ENCODE measurements around the gene SMAD2. TPM values are rescaled to one million over a fixed set of nuclear protein-coding genes. Genes with fewer than 3 reads are reported as not detected.
A peak's percentile ranks its signal among the peaks of the same experiment; 100 is the strongest.

SMAD2 gene
- total and polyA plus RNA-seq, 2 of the 8 experiments (the other 6 are each of a cell fraction or from before 2014, with no cell fraction given) = 28.4 to 124 TPM

DNA sequence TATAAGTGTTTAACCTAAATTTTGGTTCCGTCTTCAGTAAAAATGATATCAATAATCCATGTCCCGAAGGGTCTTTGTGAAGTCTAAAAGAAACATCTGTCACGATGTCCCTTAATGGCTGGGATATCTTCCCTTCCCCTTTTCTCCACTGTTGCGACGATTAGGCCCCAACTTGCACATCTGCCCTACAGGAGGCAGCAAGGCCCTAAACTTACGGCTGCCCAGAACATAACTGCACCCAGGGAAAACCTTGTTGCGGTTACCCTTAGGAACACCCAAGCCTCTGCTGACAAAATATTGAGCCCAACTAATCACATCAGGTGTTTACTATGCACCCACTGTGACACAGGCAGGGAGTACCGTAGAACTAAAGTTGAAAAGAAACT is 1.3 kb upstream of the SMAD2 start:
- Histone ChIP-seq H4K91ac (replicated peaks; ENCODE audit: insufficient read length, low read length) (no peak overlapping the region), H3K4me2 (ENCODE audit: insufficient read depth in 1 of 2, low read depth in 2 of 2, low read length in 2 of 2) (peak overlapping the region; percentile 58 to 71), H3K9ac (replicated peaks in 1 of 4; ENCODE audit: extremely low read depth in 1 of 4, low read depth in 3 of 4, low read length in 3 of 4) (peak overlapping the region in 2 of 4 experiments; percentile 85 to 90; a peak in 3 of 7 replicates), H3K23ac (ENCODE audit: insufficient read length) (no peak overlapping the region), H3K79me2 (ENCODE audit: control insufficient read depth in 1 of 2, insufficient read depth in 2 of 2, low read length in 2 of 2) (peaks cover 11 to 31% of the 10 kb centered on the region in 2 experiments), H4K8ac (ENCODE audit: extremely low read depth, insufficient read depth, low read length) (no peak overlapping the region), H3K9me3 (ENCODE audit: insufficient read depth in 2 of 2, low read depth in 1 of 2, low read length in 1 of 2) (no peaks in the 10 kb centered on the region), H3K18ac (ENCODE audit: extremely low read depth, low read length) (0 out of 2 replicates have a peak overlapping the region, but pooled peaks have one; percentile 27), H3K4me3 (ENCODE audit: extremely low read depth in 1 of 4, insufficient read depth in 2 of 4, low read depth in 3 of 4, low read length in 4 of 4) (peak overlapping the region; percentile 61 to 96 (median 72)), H3K23me2 (ENCODE audit: low read depth, low read length) (peaks cover 2% of the 10 kb centered on the region; the same call in 1 of the 2 replicates), H3K27ac (ENCODE audit: low read depth, low read length) (peak overlapping the region; percentile 96; the same call in 1 of the 2 replicates), H2BK12ac (ENCODE audit: low read depth, low read length) (no peak overlapping the region; the same call in 1 of the 2 replicates), H3K4me1 (replicated peaks in 1 of 4; ENCODE audit: control insufficient read depth in 3 of 4, insufficient read depth in 4 of 4, low read length in 3 of 4) (peaks cover 4 to 17% (median 13%) of the 10 kb centered on the region in 4 experiments; a peak in 6 of 7 replicates), H2BK20ac (ENCODE audit: low read length) (no peak overlapping the region), H3K36me3 (ENCODE audit: control insufficient read depth in 2 of 4, insufficient read depth in 4 of 4, low read length in 3 of 4) (no peaks in the 10 kb centered on the region), H3K14ac (ENCODE audit: insufficient read length) (no peak overlapping the region), H4K20me1 (replicated peaks in 1 of 2; ENCODE audit: control insufficient read depth in 1 of 2, insufficient read depth in 2 of 2, low read length in 2 of 2) (peaks cover 2 to 8% of the 10 kb centered on the region in 2 experiments), H2BK5ac (ENCODE audit: low read depth, low read length) (peak overlapping the region; percentile 53), H3K79me1 (ENCODE audit: low read depth, low read length) (no peaks in the 10 kb centered on the region), H3K4ac (replicated peaks; ENCODE audit: insufficient read length, low read depth, low read length) (peak overlapping the region; percentile 2), H2AFZ (ENCODE audit: low read length) (no peak overlapping the region), H4K5ac (ENCODE audit: insufficient read length, low read depth, low read length) (peak overlapping the region; percentile 9), H2BK120ac (replicated peaks; ENCODE audit: low read depth, low read length) (no peak overlapping the region), H2AK5ac (ENCODE audit: low read depth, low read length) (no peak overlapping the region), H2BK15ac (ENCODE audit: low read length) (no peak overlapping the region), H3K27me3 (replicated peaks in 1 of 4; ENCODE audit: control insufficient read depth in 3 of 4, extremely low read depth in 1 of 4, insufficient read depth in 3 of 4, low read length in 3 of 4) (no peaks in the 10 kb centered on the region), H3K56ac (replicated peaks; ENCODE audit: insufficient read length, low read depth, low read length) (no peak overlapping the region)
- CTCF ChIA-PET (ENCODE audit: partially characterized antibody) = interaction anchor here (2.0 to 9.3 kb wide), 3 partner anchors 61 to 72 kb away, joined by 5 to 117 read pairs (median 8); no protein-coding TSS in a partner anchor
- WGBS, 2 experiments (ENCODE audit: extremely low coverage in 1 of 2, insufficient coverage in 1 of 2, insufficient read length in 1 of 2, insufficient replicate concordance in 2 of 2, low coverage in 1 of 2, low lambda C conversion rate in 2 of 2, missing lambda C conversion rate in 1 of 2) = 11% methylated on average over 8 of the region's 8 CpGs; no CpG with 5 or more reads in 1 of the 2 experiments
- FAIRE-seq (no peak), DNase-seq (ENCODE audit: low read depth in 1 of 2, low spot score in 2 of 2) (no peak)
- POLR2A ChIA-PET (ENCODE audit: partially characterized antibody) = interaction anchor here (1.0 kb wide), 1 partner anchor 65 kb away, joined by 3 read pairs; no protein-coding TSS in a partner anchor
- TF ChIP-seq ASH2L (IDR thresholded peaks at IDR 0.05; ENCODE audit: low read length) (no peak), HDAC2 (IDR thresholded peaks at IDR 0.05; ENCODE audit: borderline replicate concordance in 1 of 2, low read depth in 2 of 2, low read length in 2 of 2) (0 out of 4 replicates have a peak, but pooled peaks of 1 of the 2 experiments have one; percentile 25), RAD21 (IDR thresholded peaks at IDR 0.05 in 1 of 2, conservative IDR thresholded peaks at IDR 0.05 in 1 of 2; ENCODE audit: low read depth in 2 of 2, low read length in 2 of 2) (peak; percentile 68 to 75), MAFK (IDR thresholded peaks at IDR 0.05; ENCODE audit: low read depth, low read length) (no peak), RFX5 (IDR thresholded peaks at IDR 0.05; ENCODE audit: borderline replicate concordance, low read depth, low read length) (no peak), CHD1 (IDR thresholded peaks at IDR 0.05; ENCODE audit: low read depth, low read length) (no peak), HDAC6 (IDR thresholded peaks at IDR 0.05; ENCODE audit: low read depth, low read length) (no peak), GABPA (IDR thresholded peaks at IDR 0.05; ENCODE audit: borderline replicate concordance, insufficient read depth, low read length) (no peak), SIN3A (conservative IDR thresholded peaks at IDR 0.05 in 1 of 2, IDR thresholded peaks at IDR 0.05 in 1 of 2; ENCODE audit: low read depth in 1 of 2, low read length in 2 of 2) (0 out of 4 replicates have a peak, but pooled peaks of 1 of the 2 experiments have one; percentile 9), SP1 (IDR thresholded peaks at IDR 0.05; ENCODE audit: low read depth, low read length) (no peak), EP300 (IDR thresholded peaks at IDR 0.05; ENCODE audit: borderline replicate concordance in 1 of 2, low read depth in 2 of 2, low read length in 2 of 2) (no peak), YY1 (IDR thresholded peaks at IDR 0.05; ENCODE audit: low read depth, low read length) (0 out of 2 replicates have a peak, but pooled peaks have one; percentile 14)
